Colonic mucosa (tissue), 4 donors: ENCODE results near the gene TTC1. TPM values are rescaled to one million over a fixed set of nuclear protein-coding genes. Genes with fewer than 3 reads are reported as not detected.
A peak's percentile ranks its signal among the peaks of the same experiment; 100 is the strongest.

ENCODE experiments used
- DNase-seq: peaks from one replicate; pipeline ENCODE4 v3.0.0-alpha.2; 2020
- H3K27ac ChIP-seq: fragments of 200-600 bp; one replicate; pipeline ENCODE4 v1.8.0; 2021
- H3K27me3 ChIP-seq: fragments of 200-600 bp; one replicate; pipeline ENCODE4 v1.8.0; 2021
- H3K36me3 ChIP-seq: fragments of 200-600 bp; one replicate; pipeline ENCODE4 v1.8.0; 2021
- H3K4me1 ChIP-seq: fragments of 200-600 bp; one replicate; pipeline ENCODE4 v1.8.0; 2021; ENCODE audit warnings: mild to moderate bottlenecking
- H3K4me3 ChIP-seq: fragments of 200-600 bp; one replicate; pipeline ENCODE4 v1.8.0; 2021
- H3K9ac ChIP-seq, 2 donors: one replicate each; pipeline ENCODE4 v1.7.0; 2013; ENCODE audit warnings: control low read depth in 2 of 2, low read depth in 2 of 2, low read length in 2 of 2
- H3K9me3 ChIP-seq: fragments of 200-600 bp; one replicate; pipeline ENCODE4 v1.8.0; 2021
- CTCF ChIP-seq: fragments of 200-600 bp; IDR thresholded peaks from one replicate; pipeline ENCODE4 v1.8.0; 2022; ENCODE audit warnings: antibody characterized with exemption, mild to moderate bottlenecking
- intact Hi-C: fragments of 100-400 bp; cut with DNase I; formaldehyde crosslinking; loops from one replicate; pipeline ENCODE4 v1.14.1; 2022
- total RNA-seq, 2 donors: library from RNA; stranded (reverse); fragmentation: NEBNext Ultra II Directional in 1 of 2; extraction: Animal tissue kit (Norgen Biotek cat#: 25700) in 1 of 2; gene quantifications; one replicate each; pipeline ENCODE4 v1.2.1, GENCODE V29; 2021
- donor health status: healthy.
- donor health status: DM: no; HTN: no; CAD: no.
- donor health status: DM: no; HTN: no; CAD: no.

The TTC1 gene
- total RNA-seq, 2 donors from 2014 or later, result 41.1 to 46.4 TPM

- DNase-seq, result no peak
- intact Hi-C loops, result no loop called here
- Histone ChIP-seq H3K27ac (peak overlapping the region; percentile 31), H3K9me3 (no peaks in the 10 kb centered on the region), H3K9ac (no peak overlapping the region), H3K4me1 (no peaks in the 10 kb centered on the region), H3K4me3 (no peak overlapping the region), H3K27me3 (no peaks in the 10 kb centered on the region), H3K36me3 (no peaks in the 10 kb centered on the region)
- no peak for TF ChIP-seq CTCF
These were observed 70.8 kb downstream of the TTC1 start for GRCh38 chr5:160079753-160080152.

- intact Hi-C loops, result no loop called here
- Histone ChIP-seq H3K36me3 (no peaks in the 10 kb centered on the region), H3K27me3 (no peaks in the 10 kb centered on the region), H3K4me3 (no peak overlapping the region), H3K4me1 (no peaks in the 10 kb centered on the region), H3K9me3 (no peaks in the 10 kb centered on the region), H3K27ac (no peak overlapping the region), H3K9ac (no peak overlapping the region)
- no peak for DNase-seq
- no peak for TF ChIP-seq CTCF
These were observed 72.6 kb downstream of the TTC1 start for GRCh38 chr5:160081495-160081894.

GRCh38 chr5:160082614-160083500 lies 73.9 kb downstream of the TTC1 start:
- Histone ChIP-seq H3K27me3 (no peaks in the 10 kb centered on the region), H3K9me3 (no peaks in the 10 kb centered on the region), H3K9ac (no peak overlapping the region), H3K27ac (no peak overlapping the region), H3K4me3 (no peak overlapping the region), H3K4me1 (no peaks in the 10 kb centered on the region), H3K36me3 (no peaks in the 10 kb centered on the region)
- no peak for DNase-seq
- intact Hi-C loops, result no loop called here
- TF ChIP-seq CTCF, result no peak

GRCh38 chr5:160083501-160083900 lies 74.6 kb downstream of the TTC1 start:
- H3K27ac ChIP-seq, result no peak overlapping the region

GRCh38 chr5:160084144-160084543 lies 75.2 kb downstream of the TTC1 start:
- DNase-seq, result no peak
- no peak for TF ChIP-seq CTCF
- no peaks in the 10 kb centered on the region for H3K4me1 ChIP-seq
- H3K36me3 ChIP-seq, result no peaks in the 10 kb centered on the region
- H3K9me3 ChIP-seq, result no peaks in the 10 kb centered on the region
- no peaks in the 10 kb centered on the region for H3K27me3 ChIP-seq
- H3K9ac ChIP-seq, result no peak overlapping the region
- intact Hi-C loops, result no loop called here
- no peak overlapping the region for H3K4me3 ChIP-seq
- H3K27ac ChIP-seq, result no peak overlapping the region

More at GRCh38 chr5:160083501-160083900, 74.6 kb downstream of the TTC1 start:
- no peaks in the 10 kb centered on the region for H3K27me3 ChIP-seq
- H3K9me3 ChIP-seq, result no peaks in the 10 kb centered on the region
- H3K36me3 ChIP-seq, result no peaks in the 10 kb centered on the region
- DNase-seq, result no peak
- no peak overlapping the region for H3K4me3 ChIP-seq
- intact Hi-C loops, result no loop called here
- no peak for TF ChIP-seq CTCF
- no peak overlapping the region for H3K9ac ChIP-seq
- no peaks in the 10 kb centered on the region for H3K4me1 ChIP-seq
